ENCODE measurements around the gene ASCC1.

The ASCC1 gene

DNA sequence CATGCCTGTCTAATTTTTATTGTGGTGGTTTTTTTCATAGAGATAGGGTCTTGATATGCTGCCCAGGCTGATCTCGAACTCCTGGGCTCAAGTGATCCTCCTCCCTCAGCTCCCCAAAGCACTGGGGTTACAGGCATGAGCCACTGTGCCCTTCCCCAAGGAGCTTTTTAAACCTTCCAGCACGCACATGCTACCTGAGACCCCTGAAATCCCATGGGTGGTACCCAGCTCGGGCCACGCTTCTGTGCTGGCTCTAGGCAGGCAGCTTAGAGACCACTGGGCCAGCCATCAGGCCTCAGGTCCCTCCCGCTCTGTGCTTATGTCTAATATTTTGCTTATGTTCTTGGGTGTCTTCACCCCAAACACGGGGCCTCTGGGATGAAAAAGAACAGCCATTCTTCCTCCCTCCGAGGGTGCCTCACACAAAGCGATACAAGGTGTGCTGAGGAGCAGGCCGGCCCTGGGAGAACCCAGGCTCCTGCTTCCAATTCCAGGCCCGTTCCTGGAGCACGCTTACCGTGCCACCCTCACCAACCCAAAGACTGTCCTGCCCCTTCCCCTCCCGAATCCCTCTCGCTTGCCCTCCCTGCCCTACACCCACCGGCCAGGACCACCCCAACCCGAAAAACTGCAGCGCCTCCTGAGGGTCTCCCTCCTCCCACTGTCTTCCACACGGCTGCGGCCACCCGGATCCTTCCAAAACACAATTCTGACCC, 138.6 kb downstream of the ASCC1 start:
- H3K4me2 ChIP-seq (ENCODE audit: low read depth, low read length), result no peak overlapping the region
- H3K4me3 ChIP-seq (ENCODE audit: low read length), result no peak overlapping the region
- H4K20me1 ChIP-seq (ENCODE audit: insufficient read depth, low read length), result no peaks in the 10 kb centered on the region
- no peaks in the 10 kb centered on the region for H3F3A ChIP-seq (ENCODE audit: insufficient read depth, low read length)
- H3K79me2 ChIP-seq (ENCODE audit: low read length), result no peaks in the 10 kb centered on the region
- DNase-seq, result no peak
- no peak overlapping the region for H3K27ac ChIP-seq (ENCODE audit: low read length)
- TF ChIP-seq EZH2 (optimal IDR thresholded peaks at IDR 0.05; ENCODE audit: low read depth, low read length) (no peak), EZH2phosphoT487 (IDR thresholded peaks at IDR 0.05; ENCODE audit: low read length) (no peak)
- TF ChIP-seq, protein P1, sequence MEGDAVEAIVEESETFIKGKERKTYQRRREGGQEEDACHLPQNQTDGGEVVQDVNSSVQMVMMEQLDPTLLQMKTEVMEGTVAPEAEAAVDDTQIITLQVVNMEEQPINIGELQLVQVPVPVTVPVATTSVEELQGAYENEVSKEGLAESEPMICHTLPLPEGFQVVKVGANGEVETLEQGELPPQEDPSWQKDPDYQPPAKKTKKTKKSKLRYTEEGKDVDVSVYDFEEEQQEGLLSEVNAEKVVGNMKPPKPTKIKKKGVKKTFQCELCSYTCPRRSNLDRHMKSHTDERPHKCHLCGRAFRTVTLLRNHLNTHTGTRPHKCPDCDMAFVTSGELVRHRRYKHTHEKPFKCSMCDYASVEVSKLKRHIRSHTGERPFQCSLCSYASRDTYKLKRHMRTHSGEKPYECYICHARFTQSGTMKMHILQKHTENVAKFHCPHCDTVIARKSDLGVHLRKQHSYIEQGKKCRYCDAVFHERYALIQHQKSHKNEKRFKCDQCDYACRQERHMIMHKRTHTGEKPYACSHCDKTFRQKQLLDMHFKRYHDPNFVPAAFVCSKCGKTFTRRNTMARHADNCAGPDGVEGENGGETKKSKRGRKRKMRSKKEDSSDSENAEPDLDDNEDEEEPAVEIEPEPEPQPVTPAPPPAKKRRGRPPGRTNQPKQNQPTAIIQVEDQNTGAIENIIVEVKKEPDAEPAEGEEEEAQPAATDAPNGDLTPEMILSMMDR (IDR thresholded peaks at IDR 0.05; ENCODE audit: low read length), result no peak
- H2AFZ ChIP-seq (ENCODE audit: low read length), result no peak overlapping the region
- H3K9ac ChIP-seq (ENCODE audit: low read length), result no peak overlapping the region
- H3K9me3 ChIP-seq (replicated peaks; ENCODE audit: insufficient read depth, low read length), result no peaks in the 10 kb centered on the region
- no peaks in the 10 kb centered on the region for H3K9me2 ChIP-seq (replicated peaks; ENCODE audit: insufficient read depth, low read length)
- no peaks in the 10 kb centered on the region for H3K27me3 ChIP-seq (replicated peaks; ENCODE audit: insufficient read depth, low read length)
- H3K36me3 ChIP-seq (replicated peaks; ENCODE audit: insufficient read depth, low read length), result no peaks in the 10 kb centered on the region
- peaks cover 11% of the 10 kb centered on the region; the same call in 1 of the 2 replicates for H3K4me1 ChIP-seq (ENCODE audit: low read length)

DNA sequence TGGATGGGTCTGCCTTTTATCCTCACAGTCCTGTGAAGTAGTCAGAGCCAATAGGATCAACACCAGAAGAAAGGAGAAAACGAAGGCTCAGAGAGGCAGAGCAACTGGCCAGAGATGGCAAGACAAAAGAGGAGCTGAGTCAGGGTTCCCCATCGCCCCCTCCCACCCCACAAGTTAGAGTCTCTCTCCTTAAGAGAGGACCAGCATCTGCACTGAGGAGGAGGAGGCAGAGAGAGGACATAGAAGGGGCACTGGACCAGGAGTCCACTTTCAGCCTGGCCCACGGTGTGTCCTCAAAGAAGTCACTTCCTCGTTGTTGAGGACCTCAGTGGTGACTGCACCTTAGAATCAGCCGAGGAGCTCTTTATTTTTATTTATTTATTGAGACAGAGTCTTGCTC, 139.3 kb downstream of the ASCC1 start:
- Histone ChIP-seq H3K27ac (ENCODE audit: low read length) (no peak overlapping the region), H2AFZ (ENCODE audit: low read length) (no peak overlapping the region), H3K36me3 (replicated peaks; ENCODE audit: insufficient read depth, low read length) (no peaks in the 10 kb centered on the region), H3F3A (ENCODE audit: insufficient read depth, low read length) (no peaks in the 10 kb centered on the region), H3K4me2 (ENCODE audit: low read depth, low read length) (no peak overlapping the region), H3K79me2 (ENCODE audit: low read length) (no peaks in the 10 kb centered on the region), H3K9me2 (replicated peaks; ENCODE audit: insufficient read depth, low read length) (no peaks in the 10 kb centered on the region), H4K20me1 (ENCODE audit: insufficient read depth, low read length) (no peaks in the 10 kb centered on the region), H3K27me3 (replicated peaks; ENCODE audit: insufficient read depth, low read length) (no peaks in the 10 kb centered on the region), H3K4me3 (ENCODE audit: low read length) (no peak overlapping the region), H3K9me3 (replicated peaks; ENCODE audit: insufficient read depth, low read length) (no peaks in the 10 kb centered on the region), H3K4me1 (ENCODE audit: low read length) (peaks cover 11% of the 10 kb centered on the region; the same call in 1 of the 2 replicates), H3K9ac (ENCODE audit: low read length) (no peak overlapping the region)
- TF ChIP-seq EZH2phosphoT487 (IDR thresholded peaks at IDR 0.05; ENCODE audit: low read length) (no peak), EZH2 (optimal IDR thresholded peaks at IDR 0.05; ENCODE audit: low read depth, low read length) (no peak)
- TF ChIP-seq, protein P1 (IDR thresholded peaks at IDR 0.05; ENCODE audit: low read length), result no peak
- no peak for DNase-seq

DNA sequence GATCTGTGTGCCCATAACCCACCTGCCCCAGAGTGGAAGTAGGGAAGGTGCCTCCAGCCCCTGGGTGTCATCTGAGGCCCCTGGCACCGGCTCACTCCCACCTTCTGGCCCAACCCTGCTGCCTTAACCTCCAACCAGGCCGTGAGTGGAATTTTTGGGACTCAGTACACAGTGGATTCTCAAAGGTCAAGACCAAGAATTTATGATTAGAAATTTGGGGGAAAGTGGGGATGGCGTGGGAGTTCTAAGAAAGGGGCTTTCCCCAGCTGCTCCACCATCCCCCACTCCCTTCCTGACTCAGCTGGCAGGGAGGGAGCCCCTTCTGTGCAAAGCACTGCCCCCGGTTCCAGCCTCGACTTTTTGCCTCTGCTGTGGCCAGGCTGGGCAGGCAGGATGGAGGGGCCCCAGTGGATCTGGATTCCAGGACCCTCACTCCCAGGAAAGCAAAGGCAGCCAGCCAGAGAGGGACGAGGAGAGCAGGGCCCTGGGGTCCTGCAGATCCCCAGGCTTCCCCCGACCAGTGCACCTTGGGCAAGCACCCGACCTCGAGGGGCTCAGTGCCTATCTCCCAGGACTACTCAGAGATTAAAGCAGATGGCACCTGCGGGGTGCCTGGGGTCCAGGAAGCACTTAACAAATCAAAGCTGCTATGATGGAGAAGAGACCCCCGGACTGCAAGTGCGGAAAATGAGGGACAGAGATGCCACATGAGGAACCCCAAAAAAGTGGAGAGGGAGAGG, 140.5 kb downstream of the ASCC1 start:
- Histone ChIP-seq H3K4me3 (ENCODE audit: low read length) (no peak overlapping the region), H3K4me1 (ENCODE audit: low read length) (peaks cover 14% of the 10 kb centered on the region; the same call in 1 of the 2 replicates), H2AFZ (ENCODE audit: low read length) (no peak overlapping the region), H3K36me3 (replicated peaks; ENCODE audit: insufficient read depth, low read length) (no peaks in the 10 kb centered on the region), H3K79me2 (ENCODE audit: low read length) (no peaks in the 10 kb centered on the region), H3K9me2 (replicated peaks; ENCODE audit: insufficient read depth, low read length) (no peaks in the 10 kb centered on the region), H3K9ac (ENCODE audit: low read length) (no peak overlapping the region), H3K27me3 (replicated peaks; ENCODE audit: insufficient read depth, low read length) (no peaks in the 10 kb centered on the region), H3F3A (ENCODE audit: insufficient read depth, low read length) (no peaks in the 10 kb centered on the region), H3K27ac (ENCODE audit: low read length) (no peak overlapping the region), H3K9me3 (replicated peaks; ENCODE audit: insufficient read depth, low read length) (no peaks in the 10 kb centered on the region), H4K20me1 (ENCODE audit: insufficient read depth, low read length) (no peaks in the 10 kb centered on the region), H3K4me2 (ENCODE audit: low read depth, low read length) (peak overlapping the region; percentile 35; the same call in 1 of the 2 replicates)
- DNase-seq, result no peak
- TF ChIP-seq EZH2phosphoT487 (IDR thresholded peaks at IDR 0.05; ENCODE audit: low read length) (no peak), EZH2 (optimal IDR thresholded peaks at IDR 0.05; ENCODE audit: low read depth, low read length) (no peak)
- TF ChIP-seq, protein P1 (IDR thresholded peaks at IDR 0.05; ENCODE audit: low read length), result no peak
